Fibroblast of skin of left quadriceps (primary cell): Measurements from ENCODE around the gene ANTXRL.
"Not testable (repeated sequence)": the region's sequence is repeated elsewhere in the genome, so short reads cannot be mapped to it uniquely, and the experiment has no call there.

Experiments
- DNase-seq, 2 experiments: peaks; one replicate each; pipeline ENCODE4 v3.0.0-alpha.2; 2013; ENCODE audit warnings: low read depth in 2 of 2

The ANTXRL gene

GRCh38 chr10:46286991-46287693 is at the start of gene ANTXRL:
Gene ANTXRL, plus strand, starts transcription at chr10:46286997. Its CDS starts 266 bp downstream, at chr10:46287263.
- no peak for DNase-seq

DNA sequence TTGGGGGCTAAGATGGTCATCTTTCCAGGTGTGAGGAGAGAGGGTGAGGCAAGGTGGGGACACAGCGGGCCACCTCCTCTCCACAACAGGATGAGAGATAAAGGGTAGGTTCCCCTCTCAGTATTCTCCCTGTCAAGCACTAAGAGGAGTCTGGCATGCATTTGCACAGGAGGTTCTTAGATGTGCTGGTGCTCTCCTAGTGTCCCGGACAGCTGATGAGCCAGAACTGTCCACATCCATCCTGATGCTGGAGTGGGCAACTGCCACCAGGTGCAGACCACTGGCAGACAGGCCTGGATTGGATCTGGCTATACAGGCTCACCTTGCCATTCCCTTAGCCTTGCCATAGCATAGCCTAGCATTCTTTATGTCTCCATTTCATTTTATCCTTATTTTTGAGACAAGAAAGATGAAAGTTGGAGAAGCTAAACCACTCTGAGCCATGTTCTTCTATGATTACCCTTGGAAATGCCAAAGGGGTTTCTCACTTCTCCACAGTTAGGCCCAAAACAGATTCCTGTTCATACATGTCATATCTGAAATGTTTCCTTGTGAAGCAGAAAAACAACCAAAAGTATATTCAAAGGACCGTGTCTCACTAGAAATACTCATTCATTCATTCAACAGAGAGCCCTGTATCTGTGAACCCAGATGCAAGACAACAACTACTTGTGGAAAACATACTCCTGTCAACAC is 48.8 kb upstream of the ANTXRL start:
- DNase-seq = no peak

DNA sequence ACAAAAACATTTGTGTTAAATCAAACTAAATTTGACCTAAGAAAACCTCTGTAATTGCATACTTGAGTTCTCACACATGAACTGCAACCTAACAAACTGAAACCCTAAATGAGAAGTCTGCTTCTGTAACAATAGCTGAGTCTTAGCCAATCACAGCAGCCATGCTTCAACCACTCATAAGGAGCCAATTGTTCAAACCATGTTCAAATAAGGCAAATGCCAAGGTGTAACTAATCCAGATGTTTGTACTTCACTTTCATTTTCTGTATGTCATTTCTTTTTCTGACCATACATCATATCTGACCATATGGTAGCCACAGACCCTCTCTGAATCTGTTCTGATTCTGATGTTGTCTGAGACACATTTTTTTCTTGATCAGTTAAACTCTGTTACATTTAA is 47.5 kb upstream of the ANTXRL start:
- no peak for DNase-seq

DNA sequence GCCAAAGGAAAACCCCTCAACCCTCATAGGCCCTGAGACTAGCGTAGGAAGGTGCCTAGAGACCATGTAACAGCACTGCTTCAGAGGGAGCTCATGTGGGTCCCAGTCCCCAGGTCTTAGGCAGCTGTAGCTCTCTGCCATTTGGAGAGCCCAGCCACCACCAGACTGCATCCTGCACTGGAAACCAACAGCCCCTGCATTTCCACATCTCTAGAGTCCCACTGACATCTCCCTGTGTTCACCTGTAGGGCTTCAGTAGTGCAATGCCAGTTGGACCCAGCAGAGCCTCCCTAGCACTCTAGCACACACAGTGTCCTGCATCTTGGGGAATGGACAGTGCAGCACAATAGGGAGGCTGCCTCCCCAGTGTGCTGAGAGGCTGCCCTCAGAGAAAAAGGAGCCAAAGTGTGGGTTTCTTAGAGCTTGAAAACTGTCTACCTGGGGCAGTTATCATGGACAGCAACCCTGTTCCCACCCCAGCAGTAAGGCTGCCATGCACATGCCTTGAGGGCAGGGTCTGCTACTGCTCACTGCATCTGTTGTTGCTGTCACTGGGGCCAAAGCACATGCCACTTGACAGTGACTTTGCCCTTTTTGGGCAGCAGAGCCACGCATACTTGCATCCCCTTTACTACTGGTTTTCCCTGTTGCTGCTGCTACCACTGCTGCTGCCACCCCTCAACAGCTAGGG is 46.7 kb upstream of the ANTXRL start:
- no peak for DNase-seq

DNA sequence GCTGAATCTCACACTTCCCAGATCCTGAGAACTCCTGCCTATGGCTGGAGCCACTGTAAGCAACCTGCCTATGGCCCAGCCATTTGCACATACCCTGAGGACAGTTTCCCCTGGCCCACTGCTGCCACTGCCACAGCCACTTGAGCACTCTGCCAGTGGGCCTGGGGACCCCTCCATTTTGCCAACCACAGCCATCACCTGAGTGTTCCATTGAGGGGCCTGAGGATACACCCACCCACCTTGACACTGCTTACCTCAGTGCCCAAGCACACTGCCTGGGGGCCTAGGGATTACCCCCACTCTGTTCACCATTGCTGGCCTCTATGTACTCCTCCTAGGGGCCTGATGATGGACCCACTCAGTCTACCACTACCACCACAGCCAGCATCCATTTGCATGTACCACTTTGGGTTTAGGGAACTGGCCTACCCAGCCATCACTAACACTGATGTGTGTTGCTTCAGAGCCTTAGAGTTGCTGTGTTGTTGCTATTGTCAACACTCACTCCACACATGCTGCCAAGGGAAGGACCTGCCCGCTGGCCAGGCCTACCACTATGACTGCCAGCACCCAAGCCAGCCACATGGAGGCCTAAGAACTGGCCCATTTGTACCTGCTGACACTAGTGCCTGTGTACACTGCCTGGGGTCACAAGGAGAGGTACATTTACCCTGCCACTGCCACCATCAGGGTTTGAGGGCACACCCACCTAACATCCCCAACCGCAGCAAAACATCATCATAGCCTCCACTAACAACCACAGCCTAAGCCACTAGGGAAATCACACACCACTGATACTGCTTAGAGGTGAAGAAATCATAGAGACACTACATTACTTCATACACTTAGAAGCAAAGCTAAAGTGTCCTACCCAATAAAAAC is 45.9 kb upstream of the ANTXRL start:
- DNase-seq = no peak

DNA sequence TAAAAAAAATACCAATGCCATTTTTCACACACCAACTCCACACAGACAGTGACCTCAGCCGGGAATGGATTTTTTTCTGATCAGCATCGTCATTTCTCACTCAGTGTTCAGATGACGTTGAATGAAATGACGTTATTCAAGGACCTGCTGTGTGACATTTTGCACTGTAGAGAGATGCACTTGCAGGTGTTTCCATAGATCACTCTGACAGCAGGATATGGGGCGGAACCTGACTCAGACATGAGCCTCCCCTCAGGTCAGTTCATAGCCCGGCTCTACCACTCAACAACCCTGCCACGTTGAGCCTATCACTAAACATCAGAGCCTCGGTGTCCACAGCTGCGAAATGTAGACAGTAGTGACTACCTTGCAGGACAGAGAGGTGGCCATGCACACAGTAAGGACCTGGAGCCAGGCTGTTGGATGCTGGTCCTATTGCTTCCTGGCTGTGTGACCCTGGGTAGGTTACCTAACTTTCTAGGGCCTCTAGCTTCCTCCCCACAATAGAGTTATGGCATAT is 41.4 kb upstream of the ANTXRL start:
- no peak for DNase-seq

- not testable (repeated sequence) for DNase-seq
These were observed 40.2 kb upstream of the ANTXRL start for GRCh38 chr10:46246400-46247180.

GRCh38 chr10:46247181-46247475 is 39.7 kb upstream of the ANTXRL start:
- no peak for DNase-seq

GRCh38 chr10:46247808-46248569 is 38.8 kb upstream of the ANTXRL start:
- no peak for DNase-seq

DNA sequence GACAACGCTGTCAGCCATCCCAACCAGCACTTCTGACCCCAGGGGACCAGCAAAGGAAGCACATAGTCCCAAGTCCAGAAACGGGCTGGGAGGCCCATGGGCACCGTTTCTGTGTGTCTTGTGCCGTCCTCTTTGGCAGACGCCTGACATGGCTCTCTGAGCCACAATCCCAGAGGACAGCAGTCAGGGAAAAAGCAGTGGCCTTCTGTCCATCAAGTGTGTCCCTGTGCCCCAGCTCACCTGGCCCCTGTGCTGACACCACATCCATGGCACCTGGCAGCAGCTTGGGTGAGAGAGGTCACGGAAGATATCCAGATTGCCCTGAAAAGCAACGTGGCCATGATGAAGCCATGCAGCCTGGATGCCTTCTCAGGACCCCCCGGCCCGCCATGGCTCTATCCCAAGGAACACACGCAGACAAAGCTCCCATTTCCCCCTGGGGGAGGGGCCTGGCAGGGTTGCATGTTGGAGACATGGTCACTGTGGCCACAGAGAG is 38.1 kb upstream of the ANTXRL start:
- no peak for DNase-seq

DNA sequence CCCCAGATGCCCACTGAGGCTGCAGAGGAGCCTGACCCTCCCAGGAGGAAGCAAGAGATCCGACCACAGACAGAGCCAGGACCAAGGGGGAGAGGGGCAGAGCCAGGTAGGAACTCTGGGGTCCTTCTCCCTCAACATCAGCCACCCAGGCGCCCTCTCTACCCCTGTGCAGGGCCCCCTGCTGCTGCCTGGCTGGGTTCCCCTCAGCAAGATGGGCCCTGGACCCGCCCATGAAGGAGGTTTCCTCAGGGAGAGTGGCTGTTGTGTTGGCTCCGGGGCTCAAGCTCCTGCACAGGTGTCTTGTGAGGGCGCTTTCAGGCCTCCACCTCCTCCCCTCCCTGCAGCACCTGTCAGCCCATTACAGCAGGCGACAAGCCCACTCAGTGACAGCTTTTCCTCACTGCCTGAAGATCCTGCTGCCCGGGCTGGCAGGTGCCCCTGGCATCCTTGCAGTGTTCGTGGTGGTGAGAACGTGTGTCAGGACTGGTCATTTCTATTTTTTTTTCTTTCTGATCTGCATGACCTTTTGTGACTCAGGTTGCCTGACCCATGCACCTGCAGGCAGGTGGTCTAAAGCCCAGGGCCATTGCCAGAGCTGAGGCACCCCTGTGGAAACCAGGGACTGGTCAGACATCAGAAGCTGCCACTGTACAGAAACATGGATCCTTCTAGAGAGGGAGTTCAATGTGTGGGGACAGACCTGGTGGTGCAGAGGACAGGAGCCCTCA is 37.0 kb upstream of the ANTXRL start:
- DNase-seq = not testable (repeated sequence)

DNA sequence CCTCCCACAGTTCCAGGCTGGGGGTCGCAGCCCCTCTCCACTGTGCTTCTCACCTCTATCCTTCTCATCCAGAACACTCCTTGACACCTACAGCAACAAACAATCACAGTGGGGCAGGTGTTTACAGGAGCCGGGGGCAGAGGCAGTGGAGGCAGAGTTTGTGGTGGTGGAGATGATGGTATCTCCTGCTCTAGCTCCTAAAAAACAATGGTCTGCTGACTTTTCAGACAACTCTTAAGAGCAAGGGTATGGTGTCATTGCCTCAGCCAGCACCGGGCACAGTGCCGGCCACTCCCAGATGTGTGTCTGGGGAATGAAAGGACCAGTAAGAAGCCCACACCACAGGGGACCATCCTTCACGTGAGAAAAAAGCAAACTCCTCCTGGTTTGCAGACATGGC is 36.3 kb upstream of the ANTXRL start:
- no peak for DNase-seq

GRCh38 chr10:46250898-46251856 is 35.6 kb upstream of the ANTXRL start:
- DNase-seq = no peak

DNA sequence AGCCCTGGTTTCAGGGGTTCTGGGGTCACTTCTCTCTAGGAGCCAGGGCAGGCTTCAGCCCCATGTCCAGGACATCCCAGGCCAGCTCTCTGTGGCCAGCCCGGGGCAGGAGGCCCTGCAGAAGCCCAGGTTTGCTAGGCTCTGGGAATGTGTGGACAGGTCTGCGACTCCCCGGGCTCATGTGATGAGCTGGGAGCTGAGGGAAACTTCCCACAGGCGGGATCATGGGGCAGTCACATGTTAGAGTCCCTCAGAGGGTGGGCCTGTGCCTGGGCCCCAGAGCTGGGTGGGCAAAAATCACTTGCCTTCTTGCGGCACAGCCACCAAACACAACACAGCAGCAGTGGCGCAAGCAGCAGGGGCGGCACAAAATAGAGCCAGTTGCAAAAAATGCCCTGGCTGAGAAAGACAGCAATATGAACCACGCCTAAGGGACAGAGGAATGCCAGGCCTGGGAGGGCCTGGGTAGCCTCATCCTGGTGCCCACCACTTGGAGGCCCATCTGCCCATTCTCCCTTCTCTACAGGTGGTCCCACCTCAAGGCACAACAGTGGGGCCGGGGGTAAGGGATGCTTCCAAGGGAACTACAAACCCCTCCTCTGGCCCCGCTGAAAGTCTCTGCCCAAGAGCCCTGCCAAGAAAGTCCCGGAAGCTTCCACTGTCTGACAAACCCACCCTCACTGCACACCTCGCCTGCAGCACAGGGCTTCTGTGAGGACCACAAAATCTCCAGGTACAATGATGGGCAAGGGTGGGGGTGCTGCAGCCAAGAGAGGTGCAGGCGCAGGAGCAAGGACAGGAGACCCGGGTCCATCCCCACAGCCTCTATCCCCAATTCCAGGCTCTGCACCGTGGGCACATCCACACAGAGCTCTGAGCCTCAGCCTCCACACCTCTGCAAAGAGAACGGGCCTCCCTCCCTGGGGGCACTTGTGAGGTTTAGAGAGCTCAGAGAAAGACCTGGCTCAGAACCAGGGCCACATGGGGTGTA is 34.6 kb upstream of the ANTXRL start:
- DNase-seq = no peak

DNA sequence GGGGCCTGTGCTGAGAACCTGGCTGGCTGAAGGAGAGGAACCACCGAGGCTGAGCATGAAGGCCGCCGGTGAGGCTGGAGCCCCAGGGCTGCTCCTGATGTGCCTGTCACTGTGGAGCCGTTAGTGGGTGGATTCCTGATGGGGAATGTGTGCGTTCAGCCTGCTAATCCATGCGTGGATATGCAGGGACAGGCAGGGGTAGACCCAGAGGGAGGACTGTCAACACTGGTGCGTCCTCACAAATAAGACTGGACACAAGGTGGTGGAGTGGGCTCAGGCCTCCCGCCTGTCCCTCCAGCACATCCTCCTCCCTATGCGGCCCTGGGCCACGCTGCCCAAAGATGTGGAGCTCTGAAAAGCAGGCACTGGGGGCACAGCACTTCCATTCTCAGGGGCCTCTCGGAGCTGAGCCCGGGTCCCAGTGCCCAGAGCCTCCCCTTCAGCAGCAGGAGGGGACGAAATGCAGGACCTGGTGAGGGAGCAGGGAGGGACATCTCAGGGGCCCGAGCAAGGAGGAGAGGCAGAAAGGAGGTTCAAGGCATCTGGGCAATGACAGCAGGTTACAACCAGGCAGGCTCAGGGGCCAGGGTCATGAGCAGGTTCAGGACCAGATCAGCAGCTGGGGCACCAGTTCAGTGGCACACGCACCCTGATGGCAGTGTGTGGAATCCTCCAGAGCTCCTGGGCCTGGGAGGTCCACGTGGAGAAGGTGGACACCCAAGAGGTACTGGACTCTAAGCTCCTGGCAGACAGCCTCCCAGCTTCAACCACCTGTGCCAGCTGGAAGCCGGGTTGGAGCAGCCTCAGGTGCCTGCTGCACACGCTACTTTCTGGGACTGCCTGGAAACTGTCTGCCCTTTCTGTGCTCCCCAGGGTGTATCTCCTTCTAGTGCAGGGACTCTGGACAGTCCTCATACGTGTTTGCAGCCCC is 33.5 kb upstream of the ANTXRL start:
- no peak for DNase-seq

GRCh38 chr10:46254007-46254383 is 32.8 kb upstream of the ANTXRL start:
- no peak for DNase-seq
